HG02870 (cell line): ENCODE measurements around the gene FBRSL1.
"Not testable (repeated sequence)": the region's sequence is repeated elsewhere in the genome, so short reads cannot be mapped to it uniquely, and the experiment has no call there.

Experiments used
- ATAC-seq: cut with Tn5 transposase; IDR thresholded peaks from one replicate; pipeline ENCODE4 v1.9.1; 2021; ENCODE audit warnings: mild to moderate bottlenecking, moderate library complexity; ENCODE audit not compliant: unreplicated experiment

The FBRSL1 gene

GRCh38 chr12:132453361-132454192 lies 36.4 kb upstream of the FBRSL1 start:
- ATAC-seq, result no peak

GRCh38 chr12:132454193-132454932 lies 35.6 kb upstream of the FBRSL1 start:
- ATAC-seq, result no peak

DNA sequence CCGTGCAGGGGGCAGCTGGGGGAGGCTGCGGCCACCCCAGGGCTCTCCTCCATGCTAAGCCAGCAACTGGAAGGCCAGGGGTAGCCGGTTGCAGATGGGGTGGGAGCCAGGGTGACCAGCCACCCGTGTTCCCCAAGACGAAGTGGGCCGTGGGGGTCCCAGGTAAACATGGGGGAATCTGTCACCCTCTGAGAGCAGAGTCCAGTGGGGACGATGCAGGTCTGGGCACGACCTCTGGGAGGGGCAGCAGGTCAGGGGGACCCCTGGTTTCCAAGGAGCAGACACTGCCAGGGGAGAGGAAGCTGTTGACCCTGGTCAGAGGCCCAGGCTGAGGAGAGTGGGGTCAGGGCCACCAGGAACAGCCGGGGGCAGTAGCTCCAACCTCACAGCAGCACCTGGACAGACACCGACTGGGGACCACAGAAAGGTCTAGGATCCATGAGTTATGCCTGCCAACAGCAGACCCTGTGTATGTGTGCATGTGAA lies 35.0 kb upstream of the FBRSL1 start:
- no peak for ATAC-seq

- ATAC-seq, result no peak
Observed at GRCh38 chr12:132455565-132455964, 34.4 kb upstream of the FBRSL1 start.

GRCh38 chr12:132456186-132456943 lies 33.6 kb upstream of the FBRSL1 start:
- no peak for ATAC-seq

GRCh38 chr12:132456944-132457495 lies 32.9 kb upstream of the FBRSL1 start:
- ATAC-seq, result no peak

GRCh38 chr12:132458441-132458840 lies 31.5 kb upstream of the FBRSL1 start:
- no peak for ATAC-seq

DNA sequence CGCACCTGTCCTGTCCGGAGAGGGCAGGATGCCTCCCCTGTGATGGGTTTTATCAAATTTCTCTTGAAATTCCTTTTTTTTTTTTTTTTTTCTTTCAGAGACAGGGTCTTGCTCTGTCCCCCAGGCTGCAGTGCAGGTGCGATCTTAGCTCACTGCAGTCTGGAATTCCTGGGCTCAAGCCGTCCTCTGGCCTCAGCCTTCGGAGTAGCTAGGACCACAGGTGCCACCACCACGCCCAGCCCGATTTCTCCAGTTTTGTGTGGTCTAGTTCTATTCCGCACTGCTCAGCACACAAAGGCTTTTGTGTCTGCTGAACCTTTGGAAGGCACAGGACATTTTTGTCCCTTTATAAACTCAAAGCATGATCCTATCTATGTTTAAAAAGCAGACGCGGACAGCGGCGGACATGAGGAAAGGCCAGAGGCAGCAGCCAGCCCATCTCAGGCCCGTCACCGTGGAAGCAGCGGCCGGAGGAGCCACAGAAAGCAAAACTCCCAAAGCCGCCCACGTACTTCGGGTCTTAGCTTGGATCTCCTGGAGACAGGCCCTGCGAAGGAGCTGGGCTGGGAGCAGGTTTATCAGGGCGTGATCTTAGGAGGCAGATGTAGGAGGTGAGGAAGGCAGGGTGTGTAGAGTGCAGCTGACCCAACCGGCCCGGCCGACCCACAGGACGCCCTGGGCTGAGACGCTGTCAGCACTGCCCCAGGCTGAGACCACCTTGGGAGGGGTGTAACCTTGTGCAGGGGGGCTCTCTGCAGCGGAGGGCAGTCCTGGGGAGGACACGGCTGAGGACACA lies 30.9 kb upstream of the FBRSL1 start:
- ATAC-seq, result no peak

GRCh38 chr12:132460571-132460970 lies 29.4 kb upstream of the FBRSL1 start:
- no peak for ATAC-seq

GRCh38 chr12:132461526-132461925 lies 28.4 kb upstream of the FBRSL1 start:
- no peak for ATAC-seq

GRCh38 chr12:132462788-132463187 lies 27.2 kb upstream of the FBRSL1 start:
- no peak for ATAC-seq

DNA sequence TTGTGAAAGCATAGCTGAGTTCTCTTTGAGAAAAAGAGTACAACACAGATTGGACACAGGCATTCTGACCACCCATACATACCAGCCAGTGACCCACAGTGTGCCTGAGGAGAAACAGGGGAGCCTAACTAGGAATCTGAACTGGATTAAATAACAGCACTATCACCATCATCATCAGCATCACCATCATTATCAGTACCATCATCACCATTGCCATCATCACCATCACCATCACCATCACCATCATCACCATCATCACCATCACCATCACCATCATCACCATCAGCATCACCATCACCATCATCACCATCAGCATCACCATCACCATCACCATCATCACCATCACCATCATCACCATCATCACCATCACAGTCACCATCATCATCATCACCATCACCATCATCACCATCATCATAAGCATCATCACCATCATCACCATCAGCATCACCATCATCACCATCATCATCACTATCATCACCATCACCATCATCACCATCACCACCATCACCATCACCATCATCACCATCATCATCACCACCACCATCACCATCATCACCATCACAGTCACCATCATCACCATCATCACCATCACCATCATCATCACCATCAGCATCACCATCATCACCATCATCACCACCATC lies 26.5 kb upstream of the FBRSL1 start:
- not testable (repeated sequence) for ATAC-seq

- not testable (repeated sequence) for ATAC-seq
Observed at GRCh38 chr12:132464304-132464703, 25.6 kb upstream of the FBRSL1 start.

GRCh38 chr12:132464820-132465219 lies 25.1 kb upstream of the FBRSL1 start:
- no peak for ATAC-seq

DNA sequence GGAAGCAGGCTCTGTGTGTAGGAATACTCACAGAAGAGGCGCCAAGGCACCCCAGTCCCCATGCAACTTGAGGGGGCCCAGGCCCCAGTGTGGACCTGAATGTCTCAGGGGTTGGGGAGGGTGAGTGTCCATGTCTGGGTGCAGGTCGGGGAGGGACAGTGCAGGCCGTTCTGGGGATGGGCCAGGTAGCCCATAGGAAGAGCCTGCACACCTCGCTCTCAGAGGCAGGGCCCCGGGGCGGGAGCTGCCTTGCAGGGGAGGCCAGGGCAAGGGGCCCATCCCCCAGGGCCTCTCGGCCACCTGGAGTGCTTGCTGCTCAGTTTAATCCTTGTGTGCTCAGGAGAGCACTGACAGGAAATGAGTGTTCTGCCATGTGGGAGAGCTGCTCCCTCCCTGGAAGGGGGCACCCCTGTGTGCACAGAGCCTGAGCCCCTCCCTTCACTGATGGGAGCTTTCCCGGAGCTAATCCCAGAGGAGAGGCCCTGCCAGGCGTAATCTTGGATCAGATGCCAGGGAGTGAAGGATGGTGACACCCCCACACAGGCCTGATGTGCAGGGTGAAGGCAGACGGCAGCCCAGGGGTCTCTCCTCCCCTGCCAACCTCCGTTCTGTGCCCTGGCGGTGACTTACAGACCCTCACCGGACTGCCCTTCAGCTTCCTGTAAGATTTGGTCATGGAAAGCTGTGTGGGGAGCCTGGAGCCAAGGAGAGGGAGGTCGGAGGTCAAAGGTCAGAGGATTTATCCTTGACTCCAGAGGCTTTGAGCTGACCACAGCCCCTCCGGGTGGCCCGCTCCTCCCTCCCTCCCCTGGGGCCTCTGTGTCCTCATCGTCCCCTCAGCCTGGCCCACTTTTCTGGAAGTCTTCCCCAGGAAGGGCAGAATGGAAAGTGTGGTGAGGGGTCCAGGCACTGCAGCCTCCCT lies 24.4 kb upstream of the FBRSL1 start:
- no peak for ATAC-seq

- ATAC-seq, result no peak
Observed at GRCh38 chr12:132466241-132467201, 23.4 kb upstream of the FBRSL1 start.

- no peak for ATAC-seq
Observed at GRCh38 chr12:132467511-132467910, 22.4 kb upstream of the FBRSL1 start.
